Measurements from ENCODE around the gene MTRR.
A peak's percentile ranks its signal among the peaks of the same experiment; 100 is the strongest.

Gene MTRR

GRCh38 chr5:7868773-7869473, at the start of gene MTRR, which contains the start of gene FASTKD3:
Gene MTRR, plus strand, starts transcription at chr5:7869148. Its CDS starts 1,647 bp downstream, at chr5:7870795.
Gene FASTKD3, minus strand, starts transcription at chr5:7869031. Its CDS starts 948 bp downstream, at chr5:7868083.
- DNase-seq (ENCODE audit: low spot score): peak; percentile 92

- DNase-seq (ENCODE audit: low spot score): no peak
Observed at GRCh38 chr5:7822449-7822848, 46.5 kb upstream of the MTRR start.

- DNase-seq (ENCODE audit: low spot score): no peak
Observed at GRCh38 chr5:7823594-7823993, 45.4 kb upstream of the MTRR start.

GRCh38 chr5:7824995-7825394, 44.0 kb upstream of the MTRR start:
- no peak for DNase-seq (ENCODE audit: low spot score)

GRCh38 chr5:7825630-7826029, 43.3 kb upstream of the MTRR start:
- DNase-seq (ENCODE audit: low spot score): no peak

- no peak for DNase-seq (ENCODE audit: low spot score)
Observed at GRCh38 chr5:7827610-7828009, 41.3 kb upstream of the MTRR start.

- no peak for DNase-seq (ENCODE audit: low spot score)
Observed at GRCh38 chr5:7828269-7828668, 40.7 kb upstream of the MTRR start.

GRCh38 chr5:7834982-7835381, 34.0 kb upstream of the MTRR start:
- no peak for DNase-seq (ENCODE audit: low spot score)

- DNase-seq (ENCODE audit: low spot score): no peak
Observed at GRCh38 chr5:7837403-7837802, 31.5 kb upstream of the MTRR start.

GRCh38 chr5:7842531-7842930, 26.4 kb upstream of the MTRR start:
- no peak for DNase-seq (ENCODE audit: low spot score)

GRCh38 chr5:7844901-7845300, 24.0 kb upstream of the MTRR start:
- no peak for DNase-seq (ENCODE audit: low spot score)

GRCh38 chr5:7845557-7845956, 23.4 kb upstream of the MTRR start:
- no peak for DNase-seq (ENCODE audit: low spot score)

- no peak for DNase-seq (ENCODE audit: low spot score)
Observed at GRCh38 chr5:7846327-7846726, 22.6 kb upstream of the MTRR start.

- DNase-seq (ENCODE audit: low spot score): no peak
Observed at GRCh38 chr5:7848296-7848695, 20.7 kb upstream of the MTRR start.

- DNase-seq (ENCODE audit: low spot score): no peak
Observed at GRCh38 chr5:7849681-7850394, 19.1 kb upstream of the MTRR start.

GRCh38 chr5:7850395-7851239, 18.3 kb upstream of the MTRR start, which contains the start of gene CFAP90:
Gene CFAP90, minus strand, starts transcription at chr5:7851133. Its CDS starts 112 bp downstream, at chr5:7851021.
- DNase-seq (ENCODE audit: low spot score): no peak

- DNase-seq (ENCODE audit: low spot score): no peak
Observed at GRCh38 chr5:7851240-7851592, 17.7 kb upstream of the MTRR start.

- DNase-seq (ENCODE audit: low spot score): no peak
Observed at GRCh38 chr5:7851617-7852289, 17.2 kb upstream of the MTRR start.

GRCh38 chr5:7852542-7852941, 16.4 kb upstream of the MTRR start:
- no peak for DNase-seq (ENCODE audit: low spot score)

GRCh38 chr5:7852988-7853387, 16.0 kb upstream of the MTRR start:
- DNase-seq (ENCODE audit: low spot score): no peak

- DNase-seq (ENCODE audit: low spot score): no peak
Observed at GRCh38 chr5:7855611-7856010, 13.3 kb upstream of the MTRR start.

- peak; percentile 56 for DNase-seq (ENCODE audit: low spot score)
Observed at GRCh38 chr5:7856855-7857254, 12.1 kb upstream of the MTRR start.

All from CD4-positive, alpha-beta T cell treated with Interleukin-2 at 100 ng/mL for 4 hours (primary cell).